CD8-positive, alpha-beta memory T cell (primary cell): Measurements from ENCODE around the gene COLEC11. TPM values are rescaled to one million over a fixed set of nuclear protein-coding genes. Genes with fewer than 3 reads are reported as not detected.

Experiments
- CTCF ChIA-PET: fragments of 350-600 bp; sonication (Branson Sonifier 250); formaldehyde crosslinking; loops from one replicate; lab custom pipeline; 2021; ENCODE audit warnings: antibody characterized with exemption; lab: Charles Lee
- POLR2A ChIA-PET: fragments of 350-600 bp; sonication (Branson Sonifier 250); formaldehyde crosslinking; loops from one replicate; lab custom pipeline; 2021; ENCODE audit warnings: antibody characterized with exemption; lab: Charles Lee
- DNase-seq, 5 donors: peaks; one replicate each; pipeline versions ENCODE4 v3.0.0 to v3.0.0-alpha.2; 2020 to 2022; ENCODE audit warnings: mixed read lengths in 1 of 5
- H3K27ac ChIP-seq: one replicate; pipeline ENCODE4 v1.7.0; 2013; ENCODE audit warnings: low read depth, mild to moderate bottlenecking, low read length, moderate library complexity
- H3K27me3 ChIP-seq: 2 replicates; pipeline ENCODE4 v1.7.0; 2013; ENCODE audit warnings: low read length, mild to moderate bottlenecking; ENCODE audit not compliant: insufficient read depth, poor library complexity, severe bottlenecking
- H3K36me3 ChIP-seq: 2 replicates; pipeline ENCODE4 v1.7.0; 2013; ENCODE audit warnings: mild to moderate bottlenecking, low read length, moderate library complexity; ENCODE audit not compliant: insufficient read depth
- H3K4me1 ChIP-seq: 2 replicates; pipeline ENCODE4 v1.7.0; 2013; ENCODE audit warnings: mild to moderate bottlenecking, low read length, moderate library complexity; ENCODE audit not compliant: insufficient read depth
- H3K4me3 ChIP-seq: 2 replicates; pipeline ENCODE4 v1.7.0; 2013; ENCODE audit warnings: mild to moderate bottlenecking, low read length
- H3K9me3 ChIP-seq: 2 replicates; pipeline ENCODE4 v1.7.0; 2013; ENCODE audit warnings: mild to moderate bottlenecking, low read length
- H3K27ac Mint-ChIP-seq, 8 donors: one replicate each; pipeline ENCODE4 v1.8.0; 2020 to 2021; ENCODE audit warnings: mixed read lengths in 8 of 8, mild to moderate bottlenecking in 6 of 8, inconsistent platforms in 3 of 8, moderate library complexity in 3 of 8
- H3K27me3 Mint-ChIP-seq, 2 donors: one replicate each; pipeline ENCODE4 v1.8.0; 2020 to 2021; ENCODE audit warnings: mixed read lengths in 2 of 2, mild to moderate bottlenecking in 1 of 2, moderate library complexity in 1 of 2
- H3K36me3 Mint-ChIP-seq, 3 donors: one replicate each; pipeline ENCODE4 v1.8.0; 2020 to 2021; ENCODE audit warnings: mixed read lengths in 3 of 3, inconsistent platforms in 1 of 3, mild to moderate bottlenecking in 1 of 3
- H3K4me1 Mint-ChIP-seq, 3 donors: one replicate each; pipeline ENCODE4 v1.8.0; 2020 to 2021; ENCODE audit warnings: mixed read lengths in 3 of 3, inconsistent platforms in 1 of 3, mild to moderate bottlenecking in 1 of 3
- H3K4me3 Mint-ChIP-seq, 7 donors: one replicate each; pipeline ENCODE4 v1.8.0; 2020 to 2021; ENCODE audit warnings: mixed read lengths in 7 of 7, mild to moderate bottlenecking in 6 of 7, moderate library complexity in 4 of 7, inconsistent platforms in 2 of 7
- H3K9me3 Mint-ChIP-seq, 5 donors: one replicate each; pipeline ENCODE4 v1.8.0; 2020 to 2022; ENCODE audit warnings: mixed read lengths in 5 of 5, mild to moderate bottlenecking in 3 of 5, moderate library complexity in 2 of 5, inconsistent platforms in 1 of 5
- polyA plus RNA-seq: library from polyadenylated mRNA; unstranded; fragments of 300-500 nt; fragmentation: Illumina TruSeq; gene quantifications from one replicate; pipeline ENCODE4 v1.2.3, GENCODE V29; 2021
- total RNA-seq, 2 experiments: library from RNA; stranded (reverse); gene quantifications; one replicate each; pipeline ENCODE4 v1.2.3, GENCODE V29; 2021

Gene COLEC11
- total and polyA plus RNA-seq, 3 experiments from 2014 or later = 0.24 to 0.29 TPM; not detected in 1

GRCh38 chr2:3647246-3647645 lies 52.3 kb downstream of the COLEC11 start:
- CTCF ChIA-PET = no interaction called here
- H3K4me1 ChIP-seq = peaks cover 6% of the 10 kb centered on the region

GRCh38 chr2:3647831-3648651 lies 53.1 kb downstream of the COLEC11 start:
- H3K4me3 ChIP-seq = no peak overlapping the region
- Mint-ChIP-seq H3K27me3 (peaks cover 0 to 8% of the 10 kb centered on the region in 2 donors), H3K9me3 (no peaks in the 10 kb centered on the region), H3K4me1 (peaks cover 11 to 18% (median 16%) of the 10 kb centered on the region in 3 donors), H3K27ac (no peak overlapping the region), H3K36me3 (no peaks in the 10 kb centered on the region), H3K4me3 (no peak overlapping the region)
- no peak overlapping the region for H3K27ac ChIP-seq
- POLR2A ChIA-PET = no interaction called here
- CTCF ChIA-PET = no interaction called here
- no peaks in the 10 kb centered on the region for H3K27me3 ChIP-seq
- H3K9me3 ChIP-seq = no peaks in the 10 kb centered on the region
- no peak for DNase-seq
- H3K4me1 ChIP-seq = peaks cover 9% of the 10 kb centered on the region
- no peaks in the 10 kb centered on the region for H3K36me3 ChIP-seq

More at GRCh38 chr2:3647246-3647645, 52.3 kb downstream of the COLEC11 start:
- H3K9me3 Mint-ChIP-seq = no peaks in the 10 kb centered on the region
- peaks cover 11 to 17% (median 15%) of the 10 kb centered on the region in 3 donors for H3K4me1 Mint-ChIP-seq
- H3K36me3 ChIP-seq = no peaks in the 10 kb centered on the region
- POLR2A ChIA-PET = no interaction called here
- H3K4me3 ChIP-seq = no peak overlapping the region
- H3K27me3 ChIP-seq = no peaks in the 10 kb centered on the region
- H3K27ac Mint-ChIP-seq = no peak overlapping the region
- H3K27me3 Mint-ChIP-seq = peaks cover 0 to 10% of the 10 kb centered on the region in 2 donors
- H3K27ac ChIP-seq = no peak overlapping the region
- DNase-seq = no peak
- H3K36me3 Mint-ChIP-seq = no peaks in the 10 kb centered on the region
- H3K4me3 Mint-ChIP-seq = no peak overlapping the region
- no peaks in the 10 kb centered on the region for H3K9me3 ChIP-seq

- H3K36me3 ChIP-seq = no peaks in the 10 kb centered on the region
- H3K4me1 ChIP-seq = peaks cover 9% of the 10 kb centered on the region
- H3K4me3 Mint-ChIP-seq = peak overlapping the region in 1 of 7 donors; percentile 38
- no peaks in the 10 kb centered on the region for H3K27me3 ChIP-seq
- POLR2A ChIA-PET = no interaction called here
- H3K9me3 Mint-ChIP-seq = no peaks in the 10 kb centered on the region
- H3K4me1 Mint-ChIP-seq = peaks cover 11 to 18% (median 16%) of the 10 kb centered on the region in 3 donors
- H3K27ac Mint-ChIP-seq = no peak overlapping the region
- H3K4me3 ChIP-seq = no peak overlapping the region
- H3K36me3 Mint-ChIP-seq = no peaks in the 10 kb centered on the region
- H3K9me3 ChIP-seq = no peaks in the 10 kb centered on the region
- peaks cover 0 to 8% of the 10 kb centered on the region in 2 donors for H3K27me3 Mint-ChIP-seq
- H3K27ac ChIP-seq = no peak overlapping the region
- CTCF ChIA-PET = no interaction called here
- no peak for DNase-seq
These were observed 53.8 kb downstream of the COLEC11 start for GRCh38 chr2:3648652-3649177.

GRCh38 chr2:3649581-3649980 lies 54.7 kb downstream of the COLEC11 start:
- Mint-ChIP-seq H3K36me3 (no peaks in the 10 kb centered on the region), H3K4me1 (peaks cover 11 to 18% (median 16%) of the 10 kb centered on the region in 3 donors), H3K27me3 (peaks cover 0 to 11% of the 10 kb centered on the region in 2 donors), H3K4me3 (no peak overlapping the region), H3K9me3 (no peaks in the 10 kb centered on the region), H3K27ac (peak overlapping the region in 1 of 8 donors; percentile 57)
- CTCF ChIA-PET = interaction anchor here (1.3 to 5.4 kb wide), 2 partner anchors 91 to 226 kb away, joined by 5 to 61 read pairs; partner anchors contain the start of gene RNASEH1
- no peak overlapping the region for H3K27ac ChIP-seq
- no peaks in the 10 kb centered on the region for H3K9me3 ChIP-seq
- H3K4me1 ChIP-seq = peaks cover 9% of the 10 kb centered on the region
- POLR2A ChIA-PET = no interaction called here
- H3K4me3 ChIP-seq = no peak overlapping the region
- no peak for DNase-seq
- no peaks in the 10 kb centered on the region for H3K27me3 ChIP-seq
- no peaks in the 10 kb centered on the region for H3K36me3 ChIP-seq

- Histone ChIP-seq H3K27me3 (no peaks in the 10 kb centered on the region), H3K4me3 (no peak overlapping the region), H3K9me3 (no peaks in the 10 kb centered on the region), H3K4me1 (peaks cover 9% of the 10 kb centered on the region), H3K27ac (no peak overlapping the region), H3K36me3 (no peaks in the 10 kb centered on the region)
- H3K9me3 Mint-ChIP-seq = no peaks in the 10 kb centered on the region
- DNase-seq = no peak
- peaks cover 0 to 11% of the 10 kb centered on the region in 2 donors for H3K27me3 Mint-ChIP-seq
- ChIA-PET POLR2A (no interaction called here), CTCF (interaction anchor here (0.8 to 5.4 kb wide), 6 partner anchors 9 to 229 kb away, joined by 3 to 61 read pairs (median 4); partner anchors contain the start of gene RNASEH1)
- H3K4me1 Mint-ChIP-seq = peaks cover 11 to 18% (median 16%) of the 10 kb centered on the region in 3 donors
- H3K27ac Mint-ChIP-seq = peak overlapping the region in 6 of 8 donors; percentile 52 to 98 (median 82)
- no peaks in the 10 kb centered on the region for H3K36me3 Mint-ChIP-seq
- H3K4me3 Mint-ChIP-seq = peak overlapping the region in 4 of 7 donors; percentile 79 to 96 (median 90)
These were observed 55.4 kb downstream of the COLEC11 start for GRCh38 chr2:3650140-3650920.

- Histone ChIP-seq H3K4me1 (peaks cover 9% of the 10 kb centered on the region), H3K4me3 (peak overlapping the region; percentile 66), H3K9me3 (no peaks in the 10 kb centered on the region), H3K36me3 (no peaks in the 10 kb centered on the region), H3K27me3 (no peaks in the 10 kb centered on the region), H3K27ac (peak overlapping the region; percentile 32)
- peak; percentile 33 to 89 (median 75) for DNase-seq
- H3K27ac Mint-ChIP-seq = peak overlapping the region in 7 of 8 donors; percentile 87 to 98 (median 95)
- ChIA-PET POLR2A (interaction anchor here (0.7 to 1.7 kb wide), 4 partner anchors 76 to 133 kb away, joined by 4 to 9 read pairs (median 6); partner anchors contain the start of genes ADI1 and RNASEH1), CTCF (interaction anchor here (0.6 to 5.4 kb wide), 18 partner anchors 8 to 275 kb away, joined by 3 to 61 read pairs (median 4); partner anchors contain the start of genes ADI1, RNASEH1 and RPS7)
- no peaks in the 10 kb centered on the region for H3K36me3 Mint-ChIP-seq
- H3K4me1 Mint-ChIP-seq = peaks cover 11 to 18% (median 16%) of the 10 kb centered on the region in 3 donors
- H3K27me3 Mint-ChIP-seq = peaks cover 0 to 11% of the 10 kb centered on the region in 2 donors
- peak overlapping the region; percentile 79 to 96 (median 89) for H3K4me3 Mint-ChIP-seq
- no peaks in the 10 kb centered on the region for H3K9me3 Mint-ChIP-seq
These were observed 57.1 kb downstream of the COLEC11 start for GRCh38 chr2:3651691-3652648.
